HG02885 (cell line): Measurements from ENCODE around the gene CORO7.

Experiments used
- ATAC-seq: cut with Tn5 transposase; IDR thresholded peaks from one replicate; pipeline ENCODE4 v1.9.1; 2021; ENCODE audit warnings: mild to moderate bottlenecking; ENCODE audit not compliant: unreplicated experiment, poor library complexity

CORO7 gene

DNA sequence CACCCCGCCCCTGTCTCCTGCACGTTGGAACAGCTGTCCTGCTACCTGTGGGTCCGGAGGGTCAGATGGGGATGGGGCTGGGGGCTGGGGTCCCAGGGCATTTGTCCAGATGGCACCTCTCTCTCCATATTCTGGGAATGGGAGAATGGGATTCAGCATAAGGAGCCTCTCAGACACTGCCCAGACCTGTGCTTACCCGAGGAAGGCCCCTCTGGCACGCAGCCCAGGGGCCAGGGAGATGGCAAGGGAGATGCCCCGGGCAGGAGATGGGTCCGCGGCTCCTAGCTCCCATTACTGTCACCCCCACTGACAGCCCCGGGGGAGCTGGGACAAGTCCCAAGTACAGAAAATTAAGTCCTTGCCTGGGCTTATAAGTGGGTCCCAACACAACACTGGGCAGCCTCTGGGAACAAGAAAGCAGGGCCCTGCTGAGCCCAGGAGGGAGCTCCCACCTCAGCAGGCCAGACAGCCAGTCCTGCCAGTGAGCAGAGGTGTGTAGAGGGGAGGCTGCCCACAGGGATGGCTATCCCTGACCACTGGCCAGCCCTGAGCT, 43.0 kb downstream of the CORO7 start:
- no peak for ATAC-seq

- no peak for ATAC-seq
Measured at GRCh38 chr16:4372578-4373355, 43.6 kb downstream of the CORO7 start.

DNA sequence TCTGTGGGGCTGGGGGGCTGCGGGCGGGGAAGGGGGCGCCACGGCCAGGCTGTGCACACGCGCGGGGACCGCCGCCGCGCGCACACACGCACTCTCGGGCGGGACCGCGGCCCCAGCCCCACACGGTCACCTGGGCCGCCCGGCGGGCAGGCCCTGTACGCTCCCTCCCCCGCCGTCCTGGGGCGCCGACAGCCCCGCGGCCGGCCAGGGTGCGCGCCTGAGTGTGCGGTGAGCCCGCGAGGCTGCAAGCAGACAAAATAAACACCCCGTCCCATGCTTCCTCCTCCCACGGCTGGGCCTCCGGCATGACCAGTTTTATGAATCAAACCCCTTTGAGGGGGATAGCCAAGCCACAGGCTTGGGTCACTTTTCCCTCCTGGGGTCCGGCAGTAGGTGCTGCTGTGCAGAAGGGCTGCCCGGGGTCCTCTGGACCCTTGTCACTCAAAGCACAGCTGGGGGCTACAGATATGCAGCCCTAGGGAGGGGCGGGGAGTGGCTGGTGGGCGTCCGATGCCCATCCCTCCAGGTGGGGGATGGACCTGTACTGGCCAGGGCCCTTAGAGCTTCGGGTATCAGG, 44.3 kb downstream of the CORO7 start:
- ATAC-seq = no peak

GRCh38 chr16:4371357-4372000, 44.9 kb downstream of the CORO7 start, which contains the start of gene VASN:
Gene VASN, plus strand, starts transcription at chr16:4371848. Its CDS starts 9,030 bp downstream, at chr16:4380878.
- peak; percentile 58 for ATAC-seq

DNA sequence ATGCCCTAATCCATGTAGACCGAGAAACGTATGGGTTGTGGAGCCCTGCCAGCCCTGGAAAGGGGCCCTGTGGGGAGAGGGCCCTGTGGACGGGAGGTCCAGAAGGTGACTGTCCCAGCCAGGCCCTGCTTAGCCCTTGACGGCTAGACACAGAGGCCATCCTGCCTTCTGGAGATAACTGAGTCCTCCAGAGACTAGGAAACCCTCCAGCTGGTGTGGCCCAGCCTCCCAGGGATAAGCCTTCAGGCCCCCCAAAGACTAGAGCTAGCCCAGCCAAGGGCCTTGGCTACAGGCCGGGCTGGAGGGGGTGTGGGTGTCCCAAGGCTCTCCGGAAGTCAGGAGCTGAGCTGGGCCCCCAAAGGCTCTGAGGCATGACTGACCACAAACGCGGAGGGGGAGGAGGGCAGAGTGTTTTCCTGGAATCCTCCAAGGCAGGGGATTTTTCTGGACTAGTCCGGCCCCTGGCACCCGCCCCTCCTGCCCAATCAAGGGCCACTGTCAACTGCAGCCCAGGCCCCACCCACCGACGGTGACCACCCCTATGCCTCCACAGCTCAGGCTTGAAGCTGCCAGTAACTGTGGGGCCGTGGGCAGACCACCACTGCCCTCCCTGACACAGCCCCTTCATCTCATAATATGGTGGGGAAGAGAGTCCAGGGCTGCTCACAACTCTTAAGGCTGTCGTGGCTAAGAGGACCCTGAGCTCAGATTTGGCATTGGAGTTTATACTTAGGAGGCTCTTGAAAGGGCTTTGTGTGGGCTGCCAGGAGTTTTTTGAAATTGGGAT, 45.6 kb downstream of the CORO7 start:
- ATAC-seq = no peak

- ATAC-seq = no peak
Measured at GRCh38 chr16:4370151-4370550, 46.2 kb downstream of the CORO7 start.

DNA sequence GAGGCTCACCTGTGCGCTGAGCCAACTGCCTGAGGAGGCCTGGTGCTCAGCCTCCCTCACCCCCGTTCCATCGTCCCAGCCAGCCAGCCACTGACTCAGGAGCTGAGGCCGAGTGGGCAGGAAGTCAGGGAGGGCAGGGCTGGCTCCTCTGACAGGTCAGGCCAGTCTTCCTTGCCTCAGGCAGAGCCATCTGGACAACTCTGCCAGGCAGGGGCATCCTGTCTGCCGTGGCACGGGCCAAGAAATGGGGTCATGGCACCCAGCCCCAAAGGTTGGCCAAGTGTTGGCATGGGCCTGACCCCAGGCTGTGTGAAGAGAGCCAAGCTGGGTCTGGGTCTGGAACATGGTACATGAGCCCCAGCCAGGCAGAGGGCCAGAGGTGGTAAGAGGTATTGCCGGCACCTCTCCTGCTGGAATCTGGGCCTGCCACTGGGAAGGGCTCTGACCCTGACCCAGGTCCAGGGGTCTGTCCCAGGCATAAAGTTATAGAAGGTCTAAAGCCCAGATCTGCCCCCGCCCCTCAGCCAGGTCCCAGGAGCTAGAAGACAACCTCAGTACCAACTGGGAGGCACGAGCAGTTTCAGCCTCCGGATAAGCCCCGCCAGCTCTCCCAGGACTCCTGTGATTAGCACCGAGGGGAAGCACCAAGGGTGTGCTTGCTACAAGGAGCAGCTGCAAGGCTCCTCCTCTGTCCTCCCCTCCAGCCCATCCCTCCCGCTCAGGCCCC, 47.2 kb downstream of the CORO7 start:
- ATAC-seq = no peak

DNA sequence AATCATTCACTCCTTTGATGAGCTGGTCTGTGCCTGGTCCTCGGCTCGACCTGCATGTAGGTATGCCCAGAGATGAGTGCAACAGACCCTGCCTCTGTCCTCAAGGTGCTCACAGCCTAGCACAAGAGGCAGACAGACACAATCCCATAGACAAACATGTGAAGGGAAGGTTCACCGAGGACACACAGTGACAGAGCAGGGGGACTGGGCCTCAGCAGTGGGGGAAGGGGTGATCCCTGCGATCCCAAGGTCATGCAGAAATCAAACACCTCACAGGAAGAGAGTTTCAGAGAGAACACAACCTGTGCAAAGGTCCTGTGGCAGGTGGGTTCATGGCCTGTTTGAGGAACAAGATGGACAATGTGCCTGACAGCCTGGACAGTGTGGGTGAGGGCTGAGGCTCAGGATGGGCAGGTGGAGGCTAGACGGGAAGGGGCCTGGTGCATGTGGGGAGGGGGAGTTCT, 49.0 kb downstream of the CORO7 start:
- no peak for ATAC-seq

- ATAC-seq = no peak
Measured at GRCh38 chr16:4366016-4366415, 50.4 kb downstream of the CORO7 start.

DNA sequence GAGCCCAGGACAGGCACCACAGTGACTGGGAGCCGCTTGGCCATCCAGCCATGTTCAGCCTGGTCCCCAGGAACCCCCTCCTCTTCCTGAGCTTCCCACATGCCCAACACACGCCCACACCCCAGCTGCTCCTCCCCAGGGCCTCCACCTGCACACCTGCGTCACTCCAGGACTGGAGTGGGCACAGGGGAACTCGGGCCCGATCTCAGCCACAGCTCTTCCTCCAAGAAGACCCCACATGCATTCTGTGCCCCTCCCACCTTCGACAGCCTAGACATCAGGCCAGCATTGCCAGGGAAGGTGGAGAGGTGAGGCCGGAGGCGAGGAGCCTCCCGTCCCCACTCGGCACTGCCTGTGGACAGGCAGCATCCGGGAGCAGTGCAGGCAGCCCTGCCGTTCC, 50.8 kb downstream of the CORO7 start:
- ATAC-seq = no peak

GRCh38 chr16:4365014-4365406, 51.4 kb downstream of the CORO7 start:
- ATAC-seq = peak; percentile 77

DNA sequence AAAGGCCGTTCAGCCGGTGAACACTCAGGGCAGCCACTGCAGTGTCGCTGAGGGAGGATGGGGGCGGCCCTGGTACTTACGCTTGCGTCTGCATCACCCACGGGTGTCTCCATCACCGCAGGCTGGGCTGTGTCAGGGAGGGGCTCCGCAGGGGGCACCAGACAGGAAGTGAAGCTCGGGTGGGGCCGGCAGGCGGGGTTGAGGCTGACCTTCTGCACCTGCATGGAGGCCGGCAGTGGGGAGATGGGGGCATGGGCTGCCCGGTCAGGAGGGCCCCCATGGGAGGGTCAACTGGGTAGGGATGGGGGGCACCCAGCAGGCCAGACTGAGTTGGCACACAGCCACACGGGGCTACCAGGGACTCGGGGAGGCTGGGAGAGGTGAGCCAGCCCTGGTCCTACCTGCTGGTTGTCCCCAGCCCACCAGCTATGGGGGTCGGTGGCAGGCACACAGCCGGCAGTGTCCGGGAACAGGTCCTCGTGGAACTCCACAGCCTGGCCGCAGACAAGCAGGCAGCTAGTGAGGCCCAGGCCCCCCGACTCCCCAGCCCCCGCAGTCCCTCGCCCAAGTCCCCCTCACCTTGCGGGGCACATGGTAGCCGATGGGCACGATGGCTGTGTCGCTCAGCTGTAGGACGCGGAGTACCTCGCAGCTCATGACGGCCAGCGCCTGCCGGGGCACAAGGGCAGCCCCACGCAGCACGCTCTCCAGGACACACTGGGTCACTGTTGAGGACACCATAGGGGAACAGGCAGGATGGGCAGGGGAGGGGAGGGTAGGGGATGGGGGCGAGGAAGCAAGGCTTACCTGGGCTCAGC, 52.0 kb downstream of the CORO7 start:
- ATAC-seq = no peak

DNA sequence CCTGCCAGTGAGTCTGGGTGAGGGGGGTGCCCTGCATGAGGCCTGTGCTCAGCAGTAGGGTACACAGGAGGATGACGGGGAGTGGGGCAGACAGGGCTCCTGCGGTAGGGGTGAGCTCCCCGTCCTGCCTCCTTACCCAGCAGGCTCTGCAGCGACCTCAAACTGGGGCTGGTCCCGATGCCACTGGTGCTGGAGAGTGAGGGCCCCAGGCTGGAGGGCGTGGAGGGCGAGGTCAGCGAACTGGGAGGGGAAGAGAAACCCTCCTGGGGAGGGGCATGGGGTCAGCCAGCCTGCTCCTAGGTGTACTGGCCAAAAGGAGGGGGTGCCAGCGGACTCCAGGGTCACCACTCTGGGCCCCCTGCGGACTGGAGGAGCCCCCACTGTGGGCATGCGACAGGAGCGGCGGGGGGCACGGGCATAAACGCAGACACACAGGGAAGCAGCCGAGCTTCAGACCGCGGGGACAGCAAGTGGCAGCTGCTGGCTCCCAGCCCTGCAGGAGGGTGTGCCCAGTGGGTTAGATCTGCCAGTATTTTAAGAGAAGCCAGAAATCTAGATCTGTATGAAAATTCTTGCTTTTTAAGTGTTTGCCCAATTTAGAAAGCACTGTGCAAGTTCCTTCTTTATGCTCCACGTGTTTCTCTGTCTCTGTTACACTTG, 53.8 kb downstream of the CORO7 start:
- ATAC-seq = no peak

DNA sequence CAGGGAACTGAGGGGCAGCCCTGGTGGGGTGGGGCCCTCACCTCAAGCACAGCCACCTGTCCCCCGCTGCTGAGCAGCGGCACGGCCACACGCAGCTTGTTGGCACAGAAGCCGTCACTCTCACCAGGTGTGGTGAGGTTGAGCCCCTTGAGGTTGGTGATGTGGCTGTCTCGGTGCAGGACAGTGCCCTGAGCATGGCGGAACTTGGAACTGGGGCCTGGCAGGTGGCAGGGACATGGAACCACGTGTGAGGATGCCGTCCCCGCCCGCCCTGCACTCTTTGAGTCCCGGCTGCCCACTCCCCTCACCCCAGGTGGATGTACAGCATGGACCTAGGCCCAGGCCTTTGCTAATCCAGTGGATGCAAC, 54.5 kb downstream of the CORO7 start:
- ATAC-seq = no peak

DNA sequence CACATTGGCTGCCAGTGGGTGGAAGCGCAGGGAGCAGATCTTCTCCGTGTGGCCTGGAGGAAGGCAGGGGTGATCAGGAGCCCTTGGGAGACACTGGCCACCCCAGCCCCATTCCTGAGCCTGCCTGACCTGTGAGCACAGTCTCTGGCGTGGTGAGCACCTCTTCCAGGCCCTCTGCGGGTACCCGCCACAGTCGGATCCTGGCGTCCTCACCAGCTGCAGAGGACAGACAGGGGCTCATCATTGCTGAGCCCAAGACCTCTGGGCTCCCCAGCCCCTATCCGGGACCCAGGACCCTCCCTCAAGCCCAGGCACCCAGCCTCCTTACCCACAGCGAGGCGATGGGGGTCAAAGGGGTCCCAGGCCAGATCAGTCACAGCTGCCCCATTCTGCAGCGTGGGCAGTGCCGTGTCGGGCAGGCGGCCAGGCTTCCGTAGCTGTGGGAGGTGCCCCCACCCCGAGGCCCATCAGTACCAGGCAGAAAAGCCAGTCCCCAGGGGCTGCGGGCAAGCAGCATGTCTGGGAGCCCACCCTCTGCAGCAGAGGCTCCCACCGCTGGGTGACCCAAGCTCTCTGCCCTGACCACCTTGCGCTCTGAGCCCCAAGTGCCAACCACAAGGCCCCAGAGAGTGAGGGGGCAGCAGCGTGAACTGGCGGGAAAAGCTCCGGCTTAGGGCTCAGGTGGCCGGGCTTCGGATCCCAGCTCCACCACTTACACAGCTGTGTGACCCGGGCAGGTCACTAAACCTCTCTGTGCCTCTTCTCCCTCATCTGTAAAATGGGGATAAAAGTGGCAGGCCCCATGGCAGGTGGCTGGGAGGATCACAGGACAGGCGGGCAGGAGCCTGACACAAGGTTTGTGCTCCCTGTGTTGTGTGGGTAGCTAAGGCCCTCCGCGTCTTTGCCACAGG, 55.1 kb downstream of the CORO7 start:
- ATAC-seq = no peak

GRCh38 chr16:4360538-4361021, 55.8 kb downstream of the CORO7 start:
- ATAC-seq = no peak

DNA sequence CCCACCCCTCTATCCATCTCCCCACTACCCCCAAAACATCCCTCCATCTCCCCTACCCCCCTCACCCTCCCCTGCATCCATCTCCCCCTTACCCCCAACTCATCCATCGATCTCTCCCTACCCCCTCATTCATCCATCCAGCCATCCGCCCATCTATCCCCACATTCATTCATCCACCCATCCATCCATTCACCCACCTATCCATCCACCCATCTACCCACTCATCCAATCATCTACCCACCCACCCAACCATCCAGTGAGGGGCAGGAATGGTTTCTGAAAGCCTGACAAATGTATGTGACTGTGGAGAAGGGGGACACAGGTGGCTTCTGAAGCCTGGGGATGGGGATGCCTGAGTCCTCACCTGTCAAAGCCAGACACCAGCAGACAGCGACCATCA, 56.5 kb downstream of the CORO7 start:
- no peak for ATAC-seq
